ENCODE results near the gene ABITRAM. TPM values are rescaled to one million over a fixed set of nuclear protein-coding genes. Genes with fewer than 3 reads are reported as not detected.

Gene ABITRAM
- total RNA-seq, 1 experiment from 2014 or later = 10.9 TPM

DNA sequence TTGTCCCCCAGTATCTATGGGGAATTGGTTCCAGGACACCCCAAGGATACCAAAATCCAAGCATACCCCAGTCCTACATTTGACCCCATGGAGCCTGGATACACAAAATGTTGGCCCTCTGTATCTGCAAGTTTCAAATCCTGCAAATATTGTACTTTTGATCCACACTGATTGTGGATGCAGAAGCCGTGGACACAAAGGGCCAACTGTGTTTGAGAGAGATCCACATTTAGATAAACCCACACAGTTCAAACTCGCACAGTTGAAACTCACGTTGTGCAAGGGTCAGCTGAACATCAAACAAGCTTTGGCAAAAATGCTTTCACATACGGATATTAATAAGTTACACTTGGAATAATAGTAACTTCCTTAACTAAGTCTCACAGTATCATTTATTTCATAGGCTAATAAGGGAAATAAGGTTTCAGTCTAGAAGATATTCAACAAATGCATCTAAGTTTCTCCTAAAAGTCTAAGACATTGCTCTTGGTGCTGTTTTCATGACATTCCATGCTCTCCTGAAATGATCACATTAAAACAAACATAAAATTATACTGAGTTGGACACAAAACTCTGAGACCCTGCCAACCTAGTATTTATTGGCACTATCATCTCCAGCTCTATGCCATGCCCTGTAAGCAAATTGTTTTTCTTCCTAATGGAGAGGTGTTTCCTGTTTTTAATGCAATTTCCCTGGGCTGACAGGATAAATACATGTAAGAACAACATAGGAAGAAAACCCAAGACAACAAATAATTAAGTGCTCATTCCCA lies 39.8 kb upstream of the ABITRAM start:
- H3K4me1 ChIP-seq (ENCODE audit: insufficient read depth, low read length) = no peaks in the 10 kb centered on the region
- no peak overlapping the region for H2AK5ac ChIP-seq (ENCODE audit: insufficient read length, low read length)
- H2BK12ac ChIP-seq (ENCODE audit: insufficient read length, low read depth, low read length) = no peak overlapping the region
- no CpG with 5 or more reads among the region's 4 CpGs for WGBS (ENCODE audit: extremely low coverage, insufficient read length, low lambda C conversion rate)
- no peaks in the 10 kb centered on the region for H4K20me1 ChIP-seq (ENCODE audit: control insufficient read depth, insufficient read depth, insufficient read length)
- no peaks in the 10 kb centered on the region for H3K79me1 ChIP-seq (ENCODE audit: insufficient read depth, low read depth, low read length, poor library complexity, severe bottlenecking)
- no peak overlapping the region for H2BK20ac ChIP-seq (ENCODE audit: low read depth, low read length, poor library complexity, severe bottlenecking)
- Mint-ChIP-seq H3K4me3 (no peak overlapping the region), H3K27ac (no peak overlapping the region), H3K4me1 (no peaks in the 10 kb centered on the region), H3K9me3 (no peaks in the 10 kb centered on the region), H3K27me3 (ENCODE audit: low read depth) (no peaks in the 10 kb centered on the region), H3K36me3 (ENCODE audit: insufficient read depth in 1 of 3, low read depth in 3 of 3) (peaks cover 23 to 91% (median 57%) of the 10 kb centered on the region in 3 experiments; a peak in 6 of 7 replicates)
- no peak overlapping the region for H4K5ac ChIP-seq (ENCODE audit: insufficient read length, low read depth, low read length)
- TF ChIP-seq, protein P1, sequence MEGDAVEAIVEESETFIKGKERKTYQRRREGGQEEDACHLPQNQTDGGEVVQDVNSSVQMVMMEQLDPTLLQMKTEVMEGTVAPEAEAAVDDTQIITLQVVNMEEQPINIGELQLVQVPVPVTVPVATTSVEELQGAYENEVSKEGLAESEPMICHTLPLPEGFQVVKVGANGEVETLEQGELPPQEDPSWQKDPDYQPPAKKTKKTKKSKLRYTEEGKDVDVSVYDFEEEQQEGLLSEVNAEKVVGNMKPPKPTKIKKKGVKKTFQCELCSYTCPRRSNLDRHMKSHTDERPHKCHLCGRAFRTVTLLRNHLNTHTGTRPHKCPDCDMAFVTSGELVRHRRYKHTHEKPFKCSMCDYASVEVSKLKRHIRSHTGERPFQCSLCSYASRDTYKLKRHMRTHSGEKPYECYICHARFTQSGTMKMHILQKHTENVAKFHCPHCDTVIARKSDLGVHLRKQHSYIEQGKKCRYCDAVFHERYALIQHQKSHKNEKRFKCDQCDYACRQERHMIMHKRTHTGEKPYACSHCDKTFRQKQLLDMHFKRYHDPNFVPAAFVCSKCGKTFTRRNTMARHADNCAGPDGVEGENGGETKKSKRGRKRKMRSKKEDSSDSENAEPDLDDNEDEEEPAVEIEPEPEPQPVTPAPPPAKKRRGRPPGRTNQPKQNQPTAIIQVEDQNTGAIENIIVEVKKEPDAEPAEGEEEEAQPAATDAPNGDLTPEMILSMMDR (conservative IDR thresholded peaks at IDR 0.05) = no peak
- no peak overlapping the region for H2BK5ac ChIP-seq (ENCODE audit: insufficient read length, low read length)
- DNase-seq = no peak
- H2AFZ ChIP-seq (ENCODE audit: low read length) = no peak overlapping the region
- H3K27me3 ChIP-seq (ENCODE audit: insufficient read depth, low read length) = no peaks in the 10 kb centered on the region
- H2BK15ac ChIP-seq (ENCODE audit: low read depth, low read length) = no peak overlapping the region
- no peak overlapping the region for H3K18ac ChIP-seq (ENCODE audit: insufficient read length, low read depth, low read length)
- H4K8ac ChIP-seq (replicated peaks; ENCODE audit: insufficient read length, low read depth, low read length) = no peak overlapping the region
- H3K9me3 ChIP-seq (ENCODE audit: control insufficient read depth, low read depth, low read length) = no peaks in the 10 kb centered on the region
- no peaks in the 10 kb centered on the region for H3K23me2 ChIP-seq (ENCODE audit: insufficient read length, low read depth, low read length, poor library complexity, severe bottlenecking)
- H3K79me2 ChIP-seq (ENCODE audit: insufficient read depth, low read length) = no peaks in the 10 kb centered on the region
- no peak overlapping the region for H4K91ac ChIP-seq (ENCODE audit: insufficient read length, low read depth, low read length)
- H2BK120ac ChIP-seq (ENCODE audit: low read depth, low read length, poor library complexity, severe bottlenecking) = no peak overlapping the region
- no peak overlapping the region for H3K56ac ChIP-seq (ENCODE audit: insufficient read length, low read depth, low read length)
- no peak overlapping the region for H3K4me2 ChIP-seq (ENCODE audit: insufficient read depth, insufficient read length, low read length)
- no peak overlapping the region for H3K9ac ChIP-seq (ENCODE audit: extremely low read depth, insufficient read length, low read length)
- H3T11ph ChIP-seq (ENCODE audit: low read length) = no peak overlapping the region
- no peak overlapping the region for H3K23ac ChIP-seq (ENCODE audit: insufficient read length, low read depth, low read length)
- no peak overlapping the region for H3K14ac ChIP-seq (ENCODE audit: insufficient read depth, low read length)
- no peak overlapping the region for H3K4ac ChIP-seq (ENCODE audit: low read depth, low read length)
- no peak overlapping the region for H3K27ac ChIP-seq (ENCODE audit: insufficient read length, low read depth, low read length)
